H1 (cell line): ENCODE data around the gene ITGB2. TPM values are rescaled to one million over a fixed set of nuclear protein-coding genes. Genes with fewer than 3 reads are reported as not detected.

Experiments
- CTCF ChIA-PET: fragments of 300-600 bp; sonication (Branson Sonifier 250); formaldehyde crosslinking; loops from one replicate; lab custom pipeline; 2021; ENCODE audit not compliant: partially characterized antibody; lab: Charles Lee
- POLR2A ChIA-PET: fragments of 300-600 bp; sonication (Branson Sonifier 250); formaldehyde crosslinking; loops from one replicate; lab custom pipeline; 2021; ENCODE audit warnings: inconsistent platforms; ENCODE audit not compliant: partially characterized antibody; lab: Charles Lee
- DNase-seq, 2 experiments: peaks; one replicate each; pipeline versions ENCODE4 v3.0.0 to v3.0.0-alpha.2; 2010 to 2022; ENCODE audit warnings: low spot score in 2 of 2, low read depth in 1 of 2, mixed read lengths in 1 of 2
- FAIRE-seq: peaks from 2 replicates; lab custom pipeline; 2011; peaks lifted over from hg19 to GRCh38; lab: Jason Lieb, UNC
- H2AFZ ChIP-seq: 2 replicates; pipeline ENCODE4 v1.8.1; 2012; ENCODE audit warnings: low read length, inconsistent platforms
- H2AK5ac ChIP-seq: 2 replicates; pipeline ENCODE4 v1.6.1; 2013; ENCODE audit warnings: low read depth, low read length
- H2BK120ac ChIP-seq: replicated peaks from 2 replicates; pipeline ENCODE3; 2013; ENCODE audit warnings: low read depth, low read length, inconsistent platforms
- H2BK12ac ChIP-seq: 2 replicates; pipeline ENCODE4 v1.6.1; 2013; ENCODE audit warnings: low read depth, low read length
- H2BK15ac ChIP-seq: 2 replicates; pipeline ENCODE4 v1.6.1; 2013; ENCODE audit warnings: low read length
- H2BK20ac ChIP-seq: 2 replicates; pipeline ENCODE4 v1.6.1; 2013; ENCODE audit warnings: low read length
- H2BK5ac ChIP-seq: 2 replicates; pipeline ENCODE4 v1.6.1; 2013; ENCODE audit warnings: low read depth, low read length
- H3K14ac ChIP-seq: 2 replicates; pipeline ENCODE4 v1.6.1; 2013; ENCODE audit warnings: inconsistent platforms; ENCODE audit not compliant: insufficient read length
- H3K18ac ChIP-seq: 2 replicates; pipeline ENCODE4 v1.6.1; 2013; ENCODE audit warnings: low read length; ENCODE audit errors: extremely low read depth
- H3K23ac ChIP-seq: 2 replicates; pipeline ENCODE4 v1.6.1; 2013; ENCODE audit warnings: inconsistent platforms; ENCODE audit not compliant: insufficient read length
- H3K23me2 ChIP-seq: 2 replicates; pipeline ENCODE4 v1.6.1; 2013; ENCODE audit warnings: low read depth, low read length
- H3K27ac ChIP-seq: 2 replicates; pipeline ENCODE4 v1.6.1; 2011; ENCODE audit warnings: low read depth, low read length, inconsistent platforms
- H3K27me3 ChIP-seq, 4 experiments: replicated peaks in 1 of 4; 1 replicate in 1 of 4; 2 replicates in 3 of 4; pipeline versions ENCODE4 v1.6.1 to v1.8.1; 2011 to 2013; ENCODE audit warnings: low read length in 3 of 4, mild to moderate bottlenecking in 3 of 4, inconsistent platforms in 2 of 4, mixed read lengths in 2 of 4, moderate library complexity in 1 of 4; ENCODE audit not compliant: control insufficient read depth in 3 of 4, insufficient read depth in 3 of 4; ENCODE audit errors: extremely low read depth in 1 of 4
- H3K36me3 ChIP-seq, 4 experiments: 2 replicates each; pipeline versions ENCODE4 v1.6.1 to v1.8.1; 2011 to 2013; ENCODE audit warnings: mild to moderate bottlenecking in 4 of 4, low read length in 3 of 4, moderate library complexity in 2 of 4, control low read depth in 1 of 4, inconsistent platforms in 1 of 4; ENCODE audit not compliant: insufficient read depth in 4 of 4, control insufficient read depth in 2 of 4
- H3K4ac ChIP-seq: replicated peaks from 2 replicates; pipeline ENCODE3; 2013; ENCODE audit warnings: low read length, low read depth, mixed read lengths, inconsistent platforms; ENCODE audit not compliant: insufficient read length
- H3K4me1 ChIP-seq, 4 experiments: replicated peaks in 1 of 4; 1 replicate in 1 of 4; 2 replicates in 3 of 4; pipeline versions ENCODE4 v1.6.1 to v1.8.1; 2011 to 2013; ENCODE audit warnings: low read length in 3 of 4, inconsistent platforms in 2 of 4, mixed read lengths in 1 of 4; ENCODE audit not compliant: insufficient read depth in 4 of 4, control insufficient read depth in 3 of 4
- H3K4me2 ChIP-seq, 2 experiments: 2 replicates each; pipeline versions ENCODE4 v1.6.1 to v1.8.1; 2011 to 2013; ENCODE audit warnings: low read depth in 2 of 2, low read length in 2 of 2, control low read depth in 1 of 2, inconsistent platforms in 1 of 2, mild to moderate bottlenecking in 1 of 2; ENCODE audit not compliant: insufficient read depth in 1 of 2
- H3K4me3 ChIP-seq, 4 experiments: fragments of 200-600, 300-600 bp in 1 of 4; sonication (generic), shearing (Covaris generic), sonication (Bioruptor Twin) in 1 of 4; 2 replicates each; pipeline versions ENCODE4 v1.5.1 to v1.8.1; 2011 to 2016; ENCODE audit warnings: low read length in 4 of 4, low read depth in 3 of 4, control low read depth in 2 of 4, inconsistent platforms in 2 of 4, mild to moderate bottlenecking in 2 of 4, mixed read lengths in 1 of 4, moderate library complexity in 1 of 4; ENCODE audit not compliant: insufficient read depth in 2 of 4; ENCODE audit errors: extremely low read depth in 1 of 4
- H3K56ac ChIP-seq: replicated peaks from 2 replicates; pipeline ENCODE3; 2013; ENCODE audit warnings: low read depth, mild to moderate bottlenecking, mixed read lengths, low read length, inconsistent platforms; ENCODE audit not compliant: insufficient read length
- H3K79me1 ChIP-seq: 2 replicates; pipeline ENCODE4 v1.6.1; 2013; ENCODE audit warnings: low read depth, low read length, control low read depth
- H3K79me2 ChIP-seq, 2 experiments: 2 replicates each; pipeline versions ENCODE4 v1.6.1 to v1.8.1; 2012 to 2013; ENCODE audit warnings: low read length in 2 of 2, mild to moderate bottlenecking in 2 of 2, inconsistent platforms in 1 of 2; ENCODE audit not compliant: insufficient read depth in 2 of 2, control insufficient read depth in 1 of 2
- H3K9ac ChIP-seq, 4 experiments: replicated peaks in 1 of 4; 1 replicate in 1 of 4; 2 replicates in 3 of 4; pipeline versions ENCODE4 v1.6.1 to v1.8.1; 2011 to 2013; ENCODE audit warnings: low read depth in 3 of 4, low read length in 3 of 4, control low read depth in 2 of 4, mild to moderate bottlenecking in 2 of 4, moderate library complexity in 2 of 4, inconsistent platforms in 1 of 4; ENCODE audit errors: extremely low read depth in 1 of 4
- H3K9me3 ChIP-seq, 2 experiments: 2 replicates each; pipeline versions ENCODE4 v1.6.1 to v1.8.1; 2012 to 2013; ENCODE audit warnings: mild to moderate bottlenecking in 2 of 2, moderate library complexity in 2 of 2, control low read depth in 1 of 2, inconsistent platforms in 1 of 2, low read depth in 1 of 2, low read length in 1 of 2, mixed read lengths in 1 of 2; ENCODE audit not compliant: insufficient read depth in 2 of 2
- H4K20me1 ChIP-seq, 2 experiments: replicated peaks in 1 of 2; 2 replicates each; pipeline versions ENCODE3 to v1.8.1; 2011 to 2013; ENCODE audit warnings: inconsistent platforms in 2 of 2, low read length in 2 of 2, mild to moderate bottlenecking in 1 of 2; ENCODE audit not compliant: insufficient read depth in 2 of 2, control insufficient read depth in 1 of 2
- H4K5ac ChIP-seq: 2 replicates; pipeline ENCODE4 v1.6.1; 2013; ENCODE audit warnings: low read length, low read depth, mixed read lengths, inconsistent platforms; ENCODE audit not compliant: insufficient read length
- H4K8ac ChIP-seq: 2 replicates; pipeline ENCODE4 v1.8.0; 2013; ENCODE audit warnings: mild to moderate bottlenecking, moderate library complexity, low read length, inconsistent platforms; ENCODE audit not compliant: insufficient read depth; ENCODE audit errors: extremely low read depth
- H4K91ac ChIP-seq: replicated peaks from 2 replicates; pipeline ENCODE3; 2013; ENCODE audit warnings: low read length, mixed read lengths, inconsistent platforms; ENCODE audit not compliant: insufficient read length
- RAD21 ChIP-seq, 2 experiments: IDR thresholded peaks in 1 of 2; conservative IDR thresholded peaks in 1 of 2; 2 replicates each; pipeline ENCODE4 v1.6.1; 2011; ENCODE audit warnings: low read depth in 2 of 2, low read length in 2 of 2, improper control_type of control experiment in 1 of 2, inconsistent platforms in 1 of 2, mild to moderate bottlenecking in 1 of 2, moderate library complexity in 1 of 2
- SP2 ChIP-seq: IDR thresholded peaks from 2 replicates; pipeline ENCODE4 v1.6.1; 2012; ENCODE audit warnings: mild to moderate bottlenecking, low read length, inconsistent platforms
- SUZ12 ChIP-seq: fragments of 200-600 bp; sonication (generic); IDR thresholded peaks from 2 replicates; pipeline ENCODE4 v1.6.1; 2012; ENCODE audit warnings: mild to moderate bottlenecking, inconsistent platforms, low read length, moderate library complexity, mixed read lengths
- WGBS, 2 experiments: shearing (Covaris generic) in 1 of 2; methylation state at CpG; one replicate each; pipeline versions ENCODE4 v1.1.6 to v1.1.7; 2013 to 2015; ENCODE audit warnings: low lambda C conversion rate in 2 of 2, mixed read lengths in 2 of 2, inconsistent platforms in 1 of 2, low coverage in 1 of 2, missing lambda C conversion rate in 1 of 2; ENCODE audit not compliant: insufficient replicate concordance in 2 of 2, insufficient coverage in 1 of 2, insufficient read length in 1 of 2; ENCODE audit errors: extremely low coverage in 1 of 2, missing lambda C conversion rate in 1 of 2; 5-methylcytosine and 5-hydroxymethylcytosine counted together
- polyA plus RNA-seq, 7 experiments: library from polyadenylated mRNA; depleted of rRNA in 3 of 7; stranded (reverse) in 5 of 7; unstranded in 2 of 7; fragments of >200 nt in 5 of 7; fragments of 200-250 nt in 2 of 7; gene quantifications; 1 replicate in 5 of 7; 2 replicates in 1 of 7; 4 replicates in 1 of 7; pipeline versions ENCODE4 v1.2.1 to v1.2.3, GENCODE V29; 2011 to 2013; ENCODE audit warnings: missing spikeins in 2 of 7, mixed read lengths in 2 of 7
- total RNA-seq: library from RNA; stranded (reverse); fragmentation: NEBNext Ultra II Directional; extraction: Animal tissue kit (Norgen Biotek cat#: 25700); gene quantifications from 2 replicates; pipeline ENCODE4 v1.2.1, GENCODE V29; 2021

Gene ITGB2
- total and polyA plus RNA-seq, 2 of the 8 experiments (the other 6 are each of a cell fraction or from before 2014, with no cell fraction given), result 0.24 to 0.63 TPM

DNA sequence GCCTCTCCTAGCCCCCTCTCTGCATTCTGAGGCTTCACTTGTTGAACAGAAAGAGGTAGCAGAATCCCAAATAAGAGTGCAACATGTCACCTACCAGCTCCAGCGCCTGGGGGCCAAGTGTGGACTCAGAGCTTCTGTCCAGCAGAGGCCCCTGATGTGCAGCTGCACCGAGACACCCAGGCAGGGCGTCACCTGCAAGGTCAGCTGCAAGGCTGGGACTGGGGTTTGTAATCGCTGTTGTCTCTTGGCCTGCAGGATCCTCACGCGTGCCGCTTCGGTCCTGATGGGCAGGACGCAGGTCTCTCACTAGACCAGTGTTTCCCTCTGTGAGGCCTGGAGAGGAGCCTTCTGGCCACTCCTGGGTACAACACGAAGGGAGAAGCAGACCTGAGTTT, 14.8 kb upstream of the ITGB2 start:
- ChIA-PET POLR2A (interaction anchor here (0.8 to 2.0 kb wide), 3 partner anchors 9 to 25 kb away, joined by 4 to 6 read pairs (median 5); no protein-coding TSS in a partner anchor), CTCF (interaction anchor here (0.7 to 3.4 kb wide), 5 partner anchors 12 to 203 kb away, joined by 3 to 10 read pairs (median 4); no protein-coding TSS in a partner anchor)
- FAIRE-seq, result no peak

More for the DNA sequence above, 14.8 kb upstream of the ITGB2 start:
- Histone ChIP-seq H3K27ac (no peak overlapping the region), H3K9me3 (no peaks in the 10 kb centered on the region), H2BK5ac (no peak overlapping the region), H2AK5ac (no peak overlapping the region), H3K27me3 (peaks cover 24 to 44% (median 40%) of the 10 kb centered on the region in 4 experiments), H3K79me2 (peaks cover 5% of the 10 kb centered on the region in 2 experiments; a peak in 3 of 4 replicates), H3K14ac (no peak overlapping the region), H2BK15ac (no peak overlapping the region), H4K5ac (no peak overlapping the region), H3K4ac (no peak overlapping the region), H3K4me1 (peaks cover 0 to 18% (median 7%) of the 10 kb centered on the region in 4 experiments; a peak in 5 of 7 replicates)
- TF ChIP-seq SP2 (no peak), SUZ12 (no peak), RAD21 (IDR thresholded peaks at IDR 0.05 in 1 of 2, conservative IDR thresholded peaks at IDR 0.05 in 1 of 2; ENCODE audit: low read depth in 2 of 2, low read length in 2 of 2) (no peak)
- TF ChIP-seq, all 59 proteins: peak for 0
- no peak overlapping the region for H3K23ac ChIP-seq
- no peak overlapping the region for H3K9ac ChIP-seq
- H3K56ac ChIP-seq, result no peak overlapping the region
- peaks cover 0 to 4% (median 0%) of the 10 kb centered on the region in 4 experiments; a peak in 1 of 8 replicates for H3K36me3 ChIP-seq
- no peak overlapping the region for H2BK120ac ChIP-seq
- peaks cover 0 to 2% of the 10 kb centered on the region in 2 experiments for H4K20me1 ChIP-seq
- no peak for DNase-seq
- H3K4me3 ChIP-seq, result no peak overlapping the region
- no peak overlapping the region for H2AFZ ChIP-seq
- H2BK12ac ChIP-seq, result no peak overlapping the region
- H3K4me2 ChIP-seq, result no peak overlapping the region
- peaks cover 7% of the 10 kb centered on the region; the same call in 1 of the 2 replicates for H3K23me2 ChIP-seq
- no peak overlapping the region for H2BK20ac ChIP-seq
- WGBS, 2 experiments, result 76% methylated on average over 10 of the region's 10 CpGs; no CpG with 5 or more reads in 1 of the 2 experiments
- no peak overlapping the region for H3K18ac ChIP-seq
- no peak overlapping the region; the same call in 1 of the 2 replicates for H4K8ac ChIP-seq
- no peak overlapping the region for H4K91ac ChIP-seq
- H3K79me1 ChIP-seq, result no peaks in the 10 kb centered on the region
